MM.1S (cell line): ENCODE data around the gene BCAS3.

Experiments used
- EZH2 ChIP-seq: fragments of 300-600 bp; sonication (generic); optimal IDR thresholded peaks from 2 replicates; pipeline ENCODE3; 2017; ENCODE audit warnings: low read depth, mild to moderate bottlenecking, antibody characterized with exemption, low read length, mixed read lengths
- EZH2phosphoT487 ChIP-seq: fragments of 300-600 bp; sonication (generic); IDR thresholded peaks from 2 replicates; pipeline ENCODE4 v1.6.1; 2018; ENCODE audit warnings: antibody characterized with exemption, low read length
- TF ChIP-seq, protein P1 (sequence below): fragments of 300-600 bp; sonication (generic); IDR thresholded peaks from 2 replicates; pipeline ENCODE4 v1.5.1; 2016; ENCODE audit warnings: antibody characterized with exemption, low read length, mixed read lengths

GRCh38 chr17:61144617-61145564, 467.2 kb downstream of the BCAS3 start:
- TF ChIP-seq, protein P1, sequence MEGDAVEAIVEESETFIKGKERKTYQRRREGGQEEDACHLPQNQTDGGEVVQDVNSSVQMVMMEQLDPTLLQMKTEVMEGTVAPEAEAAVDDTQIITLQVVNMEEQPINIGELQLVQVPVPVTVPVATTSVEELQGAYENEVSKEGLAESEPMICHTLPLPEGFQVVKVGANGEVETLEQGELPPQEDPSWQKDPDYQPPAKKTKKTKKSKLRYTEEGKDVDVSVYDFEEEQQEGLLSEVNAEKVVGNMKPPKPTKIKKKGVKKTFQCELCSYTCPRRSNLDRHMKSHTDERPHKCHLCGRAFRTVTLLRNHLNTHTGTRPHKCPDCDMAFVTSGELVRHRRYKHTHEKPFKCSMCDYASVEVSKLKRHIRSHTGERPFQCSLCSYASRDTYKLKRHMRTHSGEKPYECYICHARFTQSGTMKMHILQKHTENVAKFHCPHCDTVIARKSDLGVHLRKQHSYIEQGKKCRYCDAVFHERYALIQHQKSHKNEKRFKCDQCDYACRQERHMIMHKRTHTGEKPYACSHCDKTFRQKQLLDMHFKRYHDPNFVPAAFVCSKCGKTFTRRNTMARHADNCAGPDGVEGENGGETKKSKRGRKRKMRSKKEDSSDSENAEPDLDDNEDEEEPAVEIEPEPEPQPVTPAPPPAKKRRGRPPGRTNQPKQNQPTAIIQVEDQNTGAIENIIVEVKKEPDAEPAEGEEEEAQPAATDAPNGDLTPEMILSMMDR, result no peak
- TF ChIP-seq EZH2phosphoT487 (no peak), EZH2 (no peak)
